Measurements from ENCODE around the gene NACA.

DNA sequence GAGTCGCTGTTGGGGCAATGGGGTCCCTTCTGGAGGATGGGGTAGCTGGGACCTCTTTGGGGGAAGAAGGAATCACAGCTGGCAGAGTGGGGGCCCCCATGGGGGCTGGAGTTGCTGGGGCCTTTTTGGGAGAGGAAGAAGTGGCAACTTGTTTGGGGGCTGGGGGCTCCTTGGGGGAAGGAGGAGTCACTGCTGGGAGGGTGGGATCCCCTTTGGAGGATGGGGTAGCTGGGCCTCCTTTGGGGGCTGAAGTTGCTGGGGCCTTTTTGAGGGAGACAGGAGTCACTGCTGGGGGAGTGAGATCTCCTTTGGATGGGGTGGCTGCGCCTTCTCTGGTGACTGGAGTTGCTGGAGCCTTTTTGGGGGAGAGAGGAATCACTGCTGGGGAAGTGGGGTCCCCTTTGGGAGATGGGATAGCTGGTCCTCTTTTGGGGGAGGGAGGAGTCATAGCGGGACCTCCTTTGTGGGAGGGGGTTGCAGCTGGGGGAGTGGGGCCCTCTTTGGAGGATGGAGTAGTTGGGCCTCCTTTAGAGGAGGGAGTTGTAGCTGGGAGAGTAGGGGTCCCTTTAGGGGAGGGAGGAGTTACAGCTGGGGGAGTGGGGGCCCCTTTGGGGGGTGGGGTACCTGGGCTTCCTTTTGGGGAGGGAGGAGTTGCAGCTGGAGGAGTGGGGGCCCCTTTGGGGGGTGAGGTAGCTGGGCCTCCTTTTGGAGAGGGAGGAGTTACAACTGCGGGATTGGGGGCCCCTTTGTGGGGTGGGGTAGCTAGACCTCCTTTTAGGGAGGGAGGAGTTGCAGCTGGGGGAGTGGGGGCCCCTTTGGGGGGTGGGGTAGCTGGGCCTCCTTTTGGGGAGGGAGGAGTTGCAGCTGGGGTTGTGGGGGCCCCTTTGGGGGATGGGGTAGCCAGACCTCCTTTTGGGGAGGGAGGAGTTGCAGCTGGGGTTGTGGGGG is 7.9 kb downstream of the NACA start:
- TF ChIP-seq, protein P1, sequence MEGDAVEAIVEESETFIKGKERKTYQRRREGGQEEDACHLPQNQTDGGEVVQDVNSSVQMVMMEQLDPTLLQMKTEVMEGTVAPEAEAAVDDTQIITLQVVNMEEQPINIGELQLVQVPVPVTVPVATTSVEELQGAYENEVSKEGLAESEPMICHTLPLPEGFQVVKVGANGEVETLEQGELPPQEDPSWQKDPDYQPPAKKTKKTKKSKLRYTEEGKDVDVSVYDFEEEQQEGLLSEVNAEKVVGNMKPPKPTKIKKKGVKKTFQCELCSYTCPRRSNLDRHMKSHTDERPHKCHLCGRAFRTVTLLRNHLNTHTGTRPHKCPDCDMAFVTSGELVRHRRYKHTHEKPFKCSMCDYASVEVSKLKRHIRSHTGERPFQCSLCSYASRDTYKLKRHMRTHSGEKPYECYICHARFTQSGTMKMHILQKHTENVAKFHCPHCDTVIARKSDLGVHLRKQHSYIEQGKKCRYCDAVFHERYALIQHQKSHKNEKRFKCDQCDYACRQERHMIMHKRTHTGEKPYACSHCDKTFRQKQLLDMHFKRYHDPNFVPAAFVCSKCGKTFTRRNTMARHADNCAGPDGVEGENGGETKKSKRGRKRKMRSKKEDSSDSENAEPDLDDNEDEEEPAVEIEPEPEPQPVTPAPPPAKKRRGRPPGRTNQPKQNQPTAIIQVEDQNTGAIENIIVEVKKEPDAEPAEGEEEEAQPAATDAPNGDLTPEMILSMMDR (IDR thresholded peaks at IDR 0.05; ENCODE audit: low read length) = no peak
- TF ChIP-seq EZH2 (optimal IDR thresholded peaks at IDR 0.05; ENCODE audit: low read depth, low read length) (no peak), EZH2phosphoT487 (IDR thresholded peaks at IDR 0.05; ENCODE audit: low read length) (no peak)

All from MM.1S (cell line).